SK-N-SH (cell line): ENCODE measurements around the gene SRGAP3. TPM values are rescaled to one million over a fixed set of nuclear protein-coding genes. Genes with fewer than 3 reads are reported as not detected.

Source experiments
- CTCF ChIA-PET: fragments of 300-600, 350-600 bp; formaldehyde crosslinking; extraction: SDS; loops from one replicate; lab custom pipeline; 2021; lab: Yijun Ruan, JAX
- POLR2A ChIA-PET: fragments of 350-600 bp; sonication (Branson Sonifier 250); formaldehyde crosslinking; extraction: SDS; loops from one replicate; lab custom pipeline; 2020; ENCODE audit warnings: antibody characterized with exemption, inconsistent platforms; lab: Yijun Ruan, JAX
- DNase-seq: peaks from one replicate; pipeline ENCODE4 v3.0.0; 2012
- H2AFZ ChIP-seq: fragments of 200-600 bp; sonication (generic); 2 replicates; pipeline ENCODE4 v1.8.1; 2016; ENCODE audit warnings: antibody characterized with exemption, mild to moderate bottlenecking, low read depth
- H3F3A ChIP-seq: fragments of 200-600 bp; sonication (generic); replicated peaks from 2 replicates; pipeline ENCODE3; 2016; ENCODE audit warnings: antibody characterized with exemption, mild to moderate bottlenecking; ENCODE audit not compliant: insufficient read depth
- H3K27ac ChIP-seq, 2 experiments: fragments of 200-500 bp in 1 of 2; fragments of 200-600 bp in 1 of 2; sonication (Bioruptor generic) in 1 of 2; sonication (generic), shearing (Covaris generic) in 1 of 2; 2 replicates each; pipeline versions ENCODE4 v1.5.1 to v1.6.1; 2014 to 2016; ENCODE audit warnings: low read depth in 2 of 2, inconsistent platforms in 1 of 2, low read length in 1 of 2, mild to moderate bottlenecking in 1 of 2, mixed read lengths in 1 of 2
- H3K27me3 ChIP-seq: fragments of 200-600 bp; sonication (generic), shearing (Covaris generic); 2 replicates; pipeline ENCODE4 v1.6.1; 2016; ENCODE audit warnings: mixed run types; ENCODE audit not compliant: insufficient read depth
- H3K36me3 ChIP-seq, 2 experiments: fragments of 200-500 bp in 1 of 2; fragments of 200-600 bp in 1 of 2; sonication (Bioruptor generic) in 1 of 2; sonication (generic) in 1 of 2; replicated peaks in 1 of 2; 2 replicates each; pipeline versions ENCODE3 to v1.5.1; 2014 to 2016; ENCODE audit warnings: low read length in 1 of 2, mild to moderate bottlenecking in 1 of 2; ENCODE audit not compliant: insufficient read depth in 2 of 2, control insufficient read depth in 1 of 2
- H3K4me1 ChIP-seq, 2 experiments: fragments of 200-500 bp in 1 of 2; fragments of 200-600 bp in 1 of 2; sonication (Bioruptor generic) in 1 of 2; sonication (generic), shearing (Covaris generic) in 1 of 2; 2 replicates each; pipeline versions ENCODE4 v1.5.1 to v1.6.1; 2014 to 2016; ENCODE audit warnings: low read depth in 1 of 2, low read length in 1 of 2, mixed run types in 1 of 2; ENCODE audit not compliant: insufficient read depth in 2 of 2, control insufficient read depth in 1 of 2
- H3K4me2 ChIP-seq: fragments of 200-600 bp; sonication (generic), shearing (Covaris generic); 2 replicates; pipeline ENCODE4 v1.6.1; 2017; ENCODE audit warnings: mixed run types
- H3K4me3 ChIP-seq, 2 experiments: fragments of 200-500 bp in 1 of 2; fragments of 200-600 bp in 1 of 2; sonication (Bioruptor generic) in 1 of 2; sonication (generic), shearing (Covaris generic) in 1 of 2; 2 replicates each; pipeline versions ENCODE4 v1.5.1 to v1.8.1; 2014 to 2016; ENCODE audit warnings: low read depth in 2 of 2, inconsistent platforms in 1 of 2, low read length in 1 of 2, mild to moderate bottlenecking in 1 of 2, mixed read lengths in 1 of 2, moderate library complexity in 1 of 2
- H3K79me2 ChIP-seq: fragments of 200-600 bp; sonication (generic); 2 replicates; pipeline ENCODE4 v1.8.1; 2017; ENCODE audit warnings: mild to moderate bottlenecking; ENCODE audit not compliant: insufficient read depth
- H3K9ac ChIP-seq: fragments of 200-600 bp; sonication (generic); 2 replicates; pipeline ENCODE4 v1.6.1; 2017; ENCODE audit warnings: mixed run types
- H3K9me2 ChIP-seq: fragments of 200-600 bp; sonication (generic); 2 replicates; pipeline ENCODE4 v1.6.1; 2017; ENCODE audit warnings: mixed run types
- H3K9me3 ChIP-seq: fragments of 200-600 bp; sonication (generic); 2 replicates; pipeline ENCODE4 v1.6.1; 2017; ENCODE audit warnings: mixed run types, mild to moderate bottlenecking, moderate library complexity
- H4K20me1 ChIP-seq: fragments of 200-600 bp; sonication (generic); 2 replicates; pipeline ENCODE4 v1.6.1; 2017; ENCODE audit warnings: mild to moderate bottlenecking, mixed run types; ENCODE audit not compliant: insufficient read depth
- ELF1 ChIP-seq: IDR thresholded peaks from 2 replicates; pipeline ENCODE4 v1.4.0; 2012
- EP300 ChIP-seq, 2 experiments: IDR thresholded peaks; 2 replicates each; pipeline versions ENCODE4 v1.4.0 to v1.6.1; 2012; ENCODE audit warnings: borderline replicate concordance in 1 of 2, low read depth in 1 of 2, low read length in 1 of 2
- FOXM1 ChIP-seq: IDR thresholded peaks from 2 replicates; pipeline ENCODE4 v1.4.0; 2012; ENCODE audit warnings: low read depth, mild to moderate bottlenecking
- IRF3 ChIP-seq: fragments of 150-350 bp; IDR thresholded peaks from 2 replicates; pipeline ENCODE4 v1.6.1; 2016; ENCODE audit warnings: mild to moderate bottlenecking, low read depth, low read length
- MAX ChIP-seq: IDR thresholded peaks from 2 replicates; pipeline ENCODE4 v1.4.0; 2012; ENCODE audit warnings: low read depth
- MEF2A ChIP-seq: IDR thresholded peaks from 2 replicates; pipeline ENCODE4 v1.4.0; 2012; ENCODE audit warnings: low read depth, borderline replicate concordance
- MXI1 ChIP-seq: IDR thresholded peaks from 2 replicates; pipeline ENCODE4 v1.6.1; 2012; ENCODE audit warnings: mild to moderate bottlenecking, low read depth, low read length, improper control_type of control experiment
- NFIC ChIP-seq: IDR thresholded peaks from 2 replicates; pipeline ENCODE4 v1.4.0; 2012; ENCODE audit warnings: borderline replicate concordance
- PBX3 ChIP-seq: IDR thresholded peaks from 2 replicates; pipeline ENCODE4; 2012
- RAD21 ChIP-seq: IDR thresholded peaks from 2 replicates; pipeline ENCODE4 v1.6.1; 2012; ENCODE audit warnings: mild to moderate bottlenecking, low read length
- REST ChIP-seq: IDR thresholded peaks from 2 replicates; pipeline ENCODE4 v1.6.1; 2012; ENCODE audit warnings: mild to moderate bottlenecking, low read depth, low read length, moderate library complexity
- RXRA ChIP-seq: IDR thresholded peaks from 2 replicates; pipeline ENCODE4 v1.4.0; 2012; ENCODE audit warnings: low read depth, mild to moderate bottlenecking, borderline replicate concordance
- TAF1 ChIP-seq: IDR thresholded peaks from 2 replicates; pipeline ENCODE4 v1.6.1; 2012; ENCODE audit warnings: low read depth, mild to moderate bottlenecking, low read length, moderate library complexity, borderline replicate concordance
- TEAD4 ChIP-seq: IDR thresholded peaks from 2 replicates; pipeline ENCODE4 v1.4.0; 2012; ENCODE audit warnings: mild to moderate bottlenecking, borderline replicate concordance; ENCODE audit not compliant: insufficient read depth
- USF2 ChIP-seq: fragments of 150-350 bp; IDR thresholded peaks from 2 replicates; pipeline ENCODE4 v1.6.1; 2017; ENCODE audit warnings: antibody characterized with exemption, low read length, low read depth, borderline replicate concordance
- ZBTB33 ChIP-seq: IDR thresholded peaks from 2 replicates; pipeline ENCODE4 v1.4.0; 2012; ENCODE audit warnings: low read depth, borderline replicate concordance
- WGBS: methylation state at CpG from one replicate; pipeline ENCODE4 v1.1.6; 2017; ENCODE audit warnings: low lambda C conversion rate; 5-methylcytosine and 5-hydroxymethylcytosine counted together
- polyA plus RNA-seq, 3 experiments: library from polyadenylated mRNA; depleted of rRNA; stranded (reverse); fragments of >200 nt; gene quantifications; 2 replicates each; pipeline ENCODE4 v1.2.3, GENCODE V29; 2012

The SRGAP3 gene
- polyA plus RNA-seq, 1 of the 3 experiments (the other 2 are of a cell fraction) = 2.8 TPM

- no peak for DNase-seq
- no peaks in the 10 kb centered on the region for H3K9me3 ChIP-seq
- H3K4me2 ChIP-seq = no peak overlapping the region
- no peak overlapping the region for H2AFZ ChIP-seq
- POLR2A ChIA-PET = no interaction called here
- no peaks in the 10 kb centered on the region for H4K20me1 ChIP-seq
- H3K36me3 ChIP-seq = no peaks in the 10 kb centered on the region
- TF ChIP-seq MAX = no peak
- no peak for TF ChIP-seq IRF3
- TF ChIP-seq RXRA = no peak
- no peak for TF ChIP-seq ELF1
- no peak for TF ChIP-seq TEAD4
- TF ChIP-seq USF2 = no peak
- no peak for TF ChIP-seq FOXM1
- TF ChIP-seq NFIC = no peak
- TF ChIP-seq MEF2A = no peak
- TF ChIP-seq TAF1 = no peak
- TF ChIP-seq ZBTB33 = no peak
- no peak for TF ChIP-seq RAD21
- TF ChIP-seq MXI1 = no peak
- no peak for TF ChIP-seq REST
- TF ChIP-seq PBX3 = no peak
- TF ChIP-seq EP300 (IDR thresholded peaks at IDR 0.05; ENCODE audit: borderline replicate concordance in 1 of 2, low read depth in 1 of 2, low read length in 1 of 2) = no peak
- CTCF ChIA-PET = interaction anchor here (1.1 kb wide), 1 partner anchor 198 kb away, joined by 3 read pairs; no protein-coding TSS in a partner anchor
- no peaks in the 10 kb centered on the region for H3K79me2 ChIP-seq
- WGBS = 73% methylated on average over 5 of the region's 5 CpGs
- no peaks in the 10 kb centered on the region for H3K9me2 ChIP-seq
- no peak overlapping the region for H3K9ac ChIP-seq
- no peak overlapping the region for H3K4me3 ChIP-seq
- no peak overlapping the region for H3K27ac ChIP-seq
- H3K4me1 ChIP-seq = peaks cover 0 to 6% of the 10 kb centered on the region in 2 experiments; a peak in 1 of 4 replicates
- no peaks in the 10 kb centered on the region for H3F3A ChIP-seq
- H3K27me3 ChIP-seq = no peaks in the 10 kb centered on the region
These were observed 63.7 kb downstream of the SRGAP3 start for GRCh38 chr3:9185701-9186100.
